Inferior parietal cortex (tissue), 1 donor: ENCODE data around the gene MCM3.

ENCODE experiments used
- DNase-seq: peaks from one replicate; pipeline ENCODE4 v3.0.0-alpha.2; 2016; ENCODE audit errors: extremely low spot score

Gene MCM3

DNA sequence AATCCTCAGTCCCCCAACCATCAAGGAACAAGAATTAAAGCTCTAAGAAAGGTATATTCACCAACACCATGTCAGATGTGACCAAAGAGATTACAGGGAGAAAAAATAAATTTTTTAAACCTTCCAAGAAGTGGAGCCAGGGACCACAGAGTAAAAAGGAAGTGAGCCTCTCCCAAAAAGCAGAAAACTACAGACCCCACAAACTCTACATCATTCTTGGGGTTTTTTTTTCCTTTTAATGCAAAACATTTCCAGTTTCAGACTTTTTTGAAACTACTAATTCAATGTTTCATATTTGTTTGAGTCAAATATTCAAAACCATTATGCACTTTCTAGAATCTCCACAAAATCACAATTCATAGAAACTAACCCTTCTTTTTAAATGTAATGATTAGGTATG, 33.4 kb downstream of the MCM3 start:
- no peak for DNase-seq

DNA sequence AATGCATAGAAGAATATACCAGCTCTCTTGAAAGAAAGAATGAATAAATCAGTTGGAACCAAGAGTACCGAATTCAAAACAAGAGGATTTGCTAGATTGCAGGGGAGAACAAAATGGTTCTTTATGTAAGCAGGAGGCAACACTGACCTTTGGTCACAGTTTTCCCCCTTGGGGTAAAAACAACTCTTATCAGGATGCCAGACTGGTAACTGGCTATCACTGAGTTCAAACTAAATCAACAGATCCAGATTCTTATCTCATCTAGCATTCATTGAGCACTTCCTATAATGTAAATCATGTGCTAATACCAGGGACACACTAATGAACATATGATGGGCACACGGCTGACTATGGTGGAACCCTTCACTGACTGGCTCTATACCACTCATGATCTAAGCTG, 35.5 kb downstream of the MCM3 start:
- no peak for DNase-seq

DNA sequence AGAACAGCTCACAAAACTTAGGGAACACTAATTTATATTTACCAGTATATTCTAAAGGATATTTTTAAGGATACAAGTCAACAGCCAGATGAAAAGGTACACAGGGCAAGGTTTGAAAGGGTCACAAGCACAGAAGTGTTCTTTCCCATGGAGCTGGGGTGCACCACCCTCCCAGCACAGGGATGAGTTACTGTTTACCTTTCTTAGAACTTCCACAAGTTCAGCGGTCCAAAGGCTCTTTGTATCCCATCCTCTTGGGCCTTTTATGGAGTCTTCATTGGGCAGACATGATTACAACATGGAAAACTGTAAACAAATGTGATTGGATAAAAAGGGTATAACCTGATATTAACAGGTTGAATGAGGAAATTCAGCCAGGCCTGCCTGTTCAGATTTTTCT, 39.1 kb downstream of the MCM3 start:
- no peak for DNase-seq

DNA sequence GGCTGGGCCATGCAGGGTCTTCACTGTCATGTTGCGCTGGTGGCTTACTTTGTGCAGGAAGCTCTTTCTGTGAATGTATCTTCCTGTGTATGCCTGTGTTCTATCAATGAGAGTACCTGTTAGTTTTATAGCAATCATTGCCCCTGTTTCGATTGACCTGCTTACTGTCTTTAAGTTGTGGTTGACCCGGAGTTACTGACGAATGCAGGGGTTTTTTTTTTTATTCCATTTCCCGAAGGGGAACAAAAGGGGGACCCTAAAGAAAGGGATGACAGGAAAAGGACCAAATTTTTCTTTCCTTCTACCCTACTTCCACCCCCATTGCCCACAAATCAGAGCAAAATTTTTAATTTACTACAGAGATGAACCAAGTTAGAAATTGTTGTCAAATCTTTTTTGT, 40.1 kb downstream of the MCM3 start, which contains the start of gene IL17F:
IL17F (minus strand) TSS at position 101 of the 400 bp plus-strand sequence; CDS start at position 30, 71 bp downstream.
- DNase-seq, result no peak

DNA sequence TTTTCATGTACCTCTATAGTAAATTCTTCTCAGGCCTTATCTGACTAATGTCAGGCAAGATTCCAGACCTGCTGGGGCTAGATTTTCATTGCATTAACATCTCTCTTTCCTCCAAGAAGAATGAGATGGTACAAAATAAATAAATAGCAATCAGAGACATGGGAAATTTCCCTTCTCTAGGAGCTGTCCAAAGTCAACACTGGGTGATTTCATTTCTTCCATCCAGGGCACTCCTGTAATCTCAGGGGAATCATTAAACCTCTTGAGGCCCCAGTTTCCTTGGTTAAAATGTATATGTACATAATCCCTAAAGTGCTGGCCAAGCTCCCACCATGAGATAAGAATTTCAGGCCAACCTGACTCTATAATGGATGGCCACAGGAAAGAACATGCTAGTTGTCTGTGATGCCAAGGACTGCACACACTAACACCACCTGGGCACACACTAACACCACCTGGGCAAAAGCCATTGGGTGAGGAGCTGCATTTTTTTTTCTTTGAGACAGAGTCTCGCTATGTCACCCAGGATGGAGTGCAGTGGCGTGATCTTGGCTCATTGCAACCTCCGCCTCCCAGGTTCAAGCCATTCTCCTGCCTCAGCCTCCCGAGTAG, 41.2 kb downstream of the MCM3 start:
- no peak for DNase-seq

DNA sequence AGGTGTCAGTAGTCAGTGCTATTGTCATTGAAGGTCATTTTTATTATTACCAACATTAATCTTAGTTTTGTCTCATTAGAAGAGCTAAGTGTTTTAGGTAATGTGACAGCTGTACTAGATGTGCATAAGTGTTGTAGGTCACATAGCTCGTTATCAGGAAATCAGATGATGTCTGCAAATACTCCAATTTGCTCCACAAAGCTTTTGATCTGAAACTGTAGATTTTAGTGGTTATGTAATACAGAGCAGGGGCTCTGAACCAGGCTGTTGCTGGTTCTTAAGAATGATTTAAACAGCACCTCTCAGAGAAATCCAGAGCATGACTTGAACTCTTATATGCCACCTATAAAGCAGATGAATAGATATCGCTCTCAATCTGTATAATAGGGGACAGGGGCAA, 42.7 kb downstream of the MCM3 start:
- DNase-seq, result no peak

DNA sequence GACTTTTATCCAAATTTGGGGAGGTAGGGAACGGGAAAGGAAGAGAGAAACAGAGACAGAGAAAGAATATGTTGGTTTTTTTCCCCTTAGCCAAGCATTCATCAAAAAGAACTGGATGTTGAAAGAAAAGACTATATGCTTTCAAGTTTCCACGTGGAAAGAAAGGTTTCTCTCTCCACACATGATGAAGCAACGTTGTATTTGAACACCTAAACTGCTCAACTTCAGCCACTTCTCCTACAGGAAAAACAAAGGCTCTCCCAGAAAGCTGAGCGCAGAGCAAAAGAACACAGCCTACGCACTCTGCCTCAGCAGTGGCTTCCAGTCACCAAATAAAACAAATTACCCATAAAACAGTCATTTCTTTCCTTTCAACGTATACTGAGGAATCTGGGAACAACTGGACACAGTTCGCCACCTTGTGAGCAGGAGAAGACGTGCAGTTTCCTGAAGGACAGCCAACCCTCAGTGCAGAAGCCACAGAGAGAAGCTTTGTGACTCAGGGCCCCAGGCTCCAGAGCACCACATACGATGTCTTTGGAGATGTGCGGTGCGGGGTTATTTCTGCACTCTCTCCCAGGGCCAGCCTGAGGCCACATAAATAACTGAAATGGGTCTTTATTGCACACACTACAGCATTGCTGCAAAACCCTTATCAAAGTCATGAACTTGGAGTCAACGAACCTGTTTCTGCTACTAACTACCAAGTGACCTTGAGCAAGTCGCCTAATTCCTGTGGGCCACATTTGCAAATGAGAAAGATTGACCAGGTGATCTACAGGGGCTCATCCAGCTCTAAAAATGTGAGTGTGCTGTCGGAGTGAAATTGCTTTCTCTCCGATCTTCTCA, 50.3 kb downstream of the MCM3 start:
- peak; percentile 31 for DNase-seq

DNA sequence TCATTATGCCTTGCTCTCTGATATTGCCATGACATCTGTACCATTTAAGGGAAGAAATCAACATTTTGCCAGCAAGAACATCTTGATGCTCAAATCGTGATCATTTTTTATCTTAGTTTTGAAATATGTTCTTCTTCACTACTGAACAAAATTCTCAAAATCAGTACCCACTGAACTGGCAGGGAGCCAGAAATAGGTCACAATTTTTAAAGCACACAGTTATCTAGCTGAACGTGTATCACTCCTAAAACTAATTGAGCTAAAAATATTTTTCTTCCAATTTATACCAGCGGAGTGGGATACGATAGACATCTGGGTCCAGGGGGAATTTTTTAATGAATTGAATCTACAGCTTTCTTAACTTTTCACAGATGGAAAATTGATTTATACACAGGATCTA, 51.5 kb downstream of the MCM3 start:
- no peak for DNase-seq

DNA sequence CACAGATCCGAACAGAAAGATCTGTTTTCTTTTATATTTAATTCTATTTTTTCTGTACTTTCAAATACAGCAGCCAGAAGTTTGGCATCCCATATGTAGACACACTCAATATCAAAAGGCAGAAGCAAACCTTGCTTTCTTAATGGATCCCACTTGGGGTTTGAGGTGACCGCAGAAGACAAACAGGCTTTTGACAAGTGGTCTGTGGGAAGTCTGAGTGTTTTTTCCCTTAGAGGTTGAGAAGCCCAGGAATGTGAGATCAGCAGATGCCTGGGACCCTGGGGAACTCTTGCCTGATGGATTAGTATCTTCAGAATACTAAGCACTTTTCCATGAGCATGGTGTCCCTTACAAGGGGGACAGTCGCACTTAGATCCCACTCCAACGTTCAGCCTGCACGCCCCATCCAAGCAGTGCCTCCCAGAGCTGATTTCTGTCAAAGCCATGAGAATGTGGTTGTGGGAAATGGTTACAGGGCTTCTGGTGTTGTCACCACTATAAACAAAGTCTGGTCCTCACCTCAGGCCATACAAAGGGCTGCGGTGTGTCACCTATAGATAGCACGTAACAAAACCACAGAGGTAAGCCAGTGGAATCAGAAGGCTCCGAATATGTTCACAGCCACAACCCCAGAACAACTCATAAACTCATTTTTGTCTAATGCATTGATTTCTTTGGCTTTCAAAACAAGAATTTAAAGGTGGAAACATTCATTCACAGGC, 53.0 kb downstream of the MCM3 start:
- DNase-seq, result no peak

DNA sequence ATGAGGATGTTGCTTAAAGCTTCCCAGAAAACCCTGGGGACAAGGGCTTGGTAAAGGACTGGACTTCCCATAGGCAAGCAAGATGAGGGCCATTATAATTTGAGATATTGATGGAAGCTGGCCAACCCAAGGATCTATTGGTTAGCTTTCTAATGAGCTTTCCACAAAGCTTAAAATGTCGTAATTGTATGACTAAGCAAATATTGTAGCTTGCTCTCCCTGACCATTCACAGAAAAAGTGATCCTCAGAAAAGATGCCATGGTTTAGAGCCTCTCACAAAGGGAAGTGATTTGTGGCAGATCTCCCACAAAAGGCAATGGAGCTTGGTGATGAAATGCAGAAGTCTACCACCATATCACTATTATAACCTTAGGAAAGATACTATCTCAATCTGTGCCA, 53.9 kb downstream of the MCM3 start:
- DNase-seq, result no peak

DNA sequence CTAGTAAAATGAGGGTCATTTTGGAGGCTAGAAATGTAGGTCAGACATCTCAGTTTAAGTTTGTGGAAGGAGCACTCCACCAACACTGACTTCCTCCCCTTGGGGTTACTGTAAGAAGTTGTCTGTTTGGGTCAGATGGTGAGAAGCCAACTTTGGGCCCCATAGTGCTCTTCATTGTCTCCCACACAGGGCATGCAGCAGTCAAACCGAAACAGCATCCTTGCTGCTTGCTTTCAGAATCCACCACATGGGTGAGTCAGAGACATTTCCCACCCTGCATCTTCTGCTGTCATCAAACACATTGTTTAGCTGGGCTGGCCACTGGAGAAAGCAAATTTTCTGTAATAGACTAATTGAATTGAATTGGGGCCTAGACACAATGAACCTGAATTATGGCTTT, 57.0 kb downstream of the MCM3 start:
- no peak for DNase-seq

DNA sequence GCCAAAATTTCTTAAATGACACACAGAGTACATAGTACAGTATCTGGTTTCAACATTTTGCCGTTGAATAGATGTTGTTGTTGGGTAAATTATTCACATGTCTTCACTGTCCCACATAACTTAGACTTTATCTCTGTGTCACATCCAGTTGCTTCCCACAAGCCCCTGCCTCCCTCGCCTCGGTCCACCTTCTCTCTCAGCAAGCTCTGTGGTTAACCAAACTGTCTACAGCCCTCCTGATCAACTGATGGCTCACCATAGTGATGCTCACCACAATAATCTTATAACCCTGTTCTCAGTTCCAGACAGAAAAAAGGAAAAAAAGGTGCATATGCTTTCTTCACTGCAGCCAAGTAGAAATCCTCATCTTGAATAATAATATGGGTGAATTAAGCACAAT, 63.2 kb downstream of the MCM3 start:
- DNase-seq, result no peak

DNA sequence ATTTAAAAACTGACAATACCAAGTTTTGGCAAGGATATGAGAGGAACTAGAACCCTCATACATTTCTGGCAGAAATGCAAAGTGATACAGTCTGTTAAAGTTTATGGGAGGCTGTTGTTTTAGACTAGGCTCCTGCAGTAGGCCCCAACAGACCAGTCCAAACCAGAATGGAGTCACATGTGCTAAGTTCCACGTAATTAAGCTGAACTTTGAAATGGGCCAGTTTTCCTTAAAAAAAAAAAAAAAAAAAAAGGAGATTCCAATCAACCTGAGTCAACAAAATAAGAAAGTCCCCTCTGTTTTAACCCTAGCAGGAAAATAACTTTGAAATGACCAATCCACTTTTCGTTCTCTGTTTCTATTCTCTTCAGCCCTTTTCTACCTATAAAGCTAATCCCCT, 66.8 kb downstream of the MCM3 start:
- DNase-seq, result no peak

DNA sequence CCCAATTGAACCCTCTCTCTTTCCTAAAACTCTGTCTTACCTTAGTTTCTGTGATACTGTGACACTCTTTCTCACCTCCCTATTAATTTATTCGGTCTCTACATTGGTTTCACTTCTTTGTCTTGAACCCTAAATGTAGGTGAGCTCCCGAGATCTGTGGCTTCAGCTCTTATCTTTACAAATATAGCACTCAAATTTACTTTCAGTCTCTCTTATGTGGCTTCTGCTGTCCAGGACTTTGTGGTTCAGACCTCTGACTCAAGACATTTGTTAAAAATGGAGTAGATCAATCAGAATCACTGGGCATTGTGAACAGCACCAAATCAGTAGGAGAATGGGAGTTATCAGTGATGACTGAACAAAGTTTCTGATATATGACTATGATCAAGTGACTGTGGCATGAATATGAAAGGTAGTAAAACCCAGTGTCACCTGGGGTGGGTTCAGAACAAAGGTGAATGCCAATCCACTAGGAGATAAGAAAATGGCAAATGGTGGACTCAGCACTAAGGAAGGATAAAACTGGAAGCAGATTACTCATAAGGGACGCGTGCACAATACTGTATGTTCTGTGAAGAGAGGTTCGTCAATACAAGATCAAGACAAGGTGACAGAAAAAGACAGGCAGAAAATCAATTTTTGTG, 67.5 kb downstream of the MCM3 start:
- no peak for DNase-seq

DNA sequence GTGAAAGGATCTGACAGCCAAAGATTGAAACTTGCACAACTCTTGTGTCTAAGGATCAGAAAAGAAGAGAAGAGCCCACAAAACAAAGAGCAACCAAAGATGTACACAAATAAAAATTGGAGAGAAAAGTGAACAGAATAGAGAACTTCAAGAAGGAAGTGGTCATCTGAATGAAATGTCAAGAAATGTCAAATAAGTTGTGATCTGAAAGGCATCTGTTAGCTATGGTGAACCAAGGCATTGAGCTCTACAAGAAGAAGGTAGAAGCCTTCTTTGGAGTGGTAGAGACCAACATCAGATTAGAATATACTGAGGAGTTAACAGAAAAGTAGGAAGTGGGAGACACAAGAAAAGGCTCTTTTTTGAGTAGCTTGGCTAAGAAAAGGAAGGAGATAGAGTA, 68.8 kb downstream of the MCM3 start:
- no peak for DNase-seq
